Thymus (tissue), 11 donors: ENCODE results near the gene BMS1. TPM values are rescaled to one million over a fixed set of nuclear protein-coding genes. Genes with fewer than 3 reads are reported as not detected.
"Not testable (repeated sequence)": the region's sequence is repeated elsewhere in the genome, so short reads cannot be mapped to it uniquely, and the experiment has no call there.

Experiments used
- DNase-seq, 9 donors: peaks; one replicate each; pipeline ENCODE4 v3.0.0-alpha.2; 2013; ENCODE audit warnings: low spot score in 9 of 9, low read depth in 6 of 9, missing footprints in 1 of 9
- H3K27ac ChIP-seq, 2 donors: one replicate each; pipeline ENCODE4 v1.5.1; 2013; ENCODE audit warnings: control low read depth in 1 of 2, low read depth in 1 of 2, low read length in 1 of 2, mild to moderate bottlenecking in 1 of 2, moderate library complexity in 1 of 2
- H3K27me3 ChIP-seq, 2 donors: one replicate each; pipeline ENCODE4 v1.5.1; 2013; ENCODE audit warnings: low read length in 1 of 2; ENCODE audit not compliant: control insufficient read depth in 2 of 2, insufficient read depth in 1 of 2
- H3K36me3 ChIP-seq, 2 donors: one replicate each; pipeline ENCODE4 v1.5.1; 2013; ENCODE audit warnings: low read length in 1 of 2, mild to moderate bottlenecking in 1 of 2, moderate library complexity in 1 of 2; ENCODE audit not compliant: control insufficient read depth in 2 of 2, insufficient read depth in 2 of 2
- H3K4me1 ChIP-seq, 2 donors: one replicate each; pipeline ENCODE4 v1.5.1; 2013; ENCODE audit warnings: low read length in 2 of 2; ENCODE audit not compliant: control insufficient read depth in 2 of 2, insufficient read depth in 2 of 2
- H3K4me3 ChIP-seq, 2 donors: one replicate each; pipeline ENCODE4 v1.5.1; 2013; ENCODE audit warnings: low read length in 2 of 2, control low read depth in 1 of 2, mild to moderate bottlenecking in 1 of 2
- H3K9me3 ChIP-seq, 2 donors: one replicate each; pipeline ENCODE4 v1.5.1; 2013; ENCODE audit warnings: low read length in 1 of 2, mild to moderate bottlenecking in 1 of 2; ENCODE audit not compliant: control insufficient read depth in 2 of 2, insufficient read depth in 1 of 2
- WGBS: extraction: QIAGEN DNeasy Blood & Tissue Kit; methylation state at CpG from one replicate; pipeline ENCODE4 v1.1.7; 2013; 5-methylcytosine and 5-hydroxymethylcytosine counted together
- polyA plus RNA-seq: library from polyadenylated mRNA; stranded (reverse); fragments of 200-250 nt; gene quantifications from one replicate; pipeline ENCODE4 v1.2.3, GENCODE V29; 2013
- total RNA-seq: library from RNA; stranded (reverse); fragments of 120-200 nt; gene quantifications from one replicate; pipeline ENCODE4 v1.2.4, GENCODE V29; 2013
- donor health status: healthy.

Gene BMS1
- total and polyA plus RNA-seq, 2 donors, result 10.1 to 15.0 TPM

- peaks cover 0 to 2% of the 10 kb centered on the region in 2 donors for H3K9me3 ChIP-seq
- H3K27me3 ChIP-seq, result no peaks in the 10 kb centered on the region
- H3K4me1 ChIP-seq, result no peaks in the 10 kb centered on the region
- H3K27ac ChIP-seq, result no peak overlapping the region
- peaks cover 14% of the 10 kb centered on the region in 2 donors for H3K36me3 ChIP-seq
- H3K4me3 ChIP-seq, result no peak overlapping the region
- no peak for DNase-seq
- 98% methylated on average over 4 of the region's 4 CpGs for whole genome bisulfite sequencing
Observed at GRCh38 chr10:42809676-42810075, 27.1 kb downstream of the BMS1 start.

GRCh38 chr10:42812028-42812427, 29.4 kb downstream of the BMS1 start:
- peaks cover 10% of the 10 kb centered on the region in 2 donors for H3K36me3 ChIP-seq

GRCh38 chr10:42813989-42814687, 31.5 kb downstream of the BMS1 start:
- not testable (repeated sequence) for DNase-seq, H3K4me1 ChIP-seq, H3K27me3 ChIP-seq, H3K4me3 ChIP-seq, H3K27ac ChIP-seq, H3K9me3 ChIP-seq
- peaks cover 15 to 21% of the 10 kb centered on the region in 2 donors for H3K36me3 ChIP-seq
- WGBS, result 99% methylated on average over 5 of the region's 5 CpGs

More at GRCh38 chr10:42812028-42812427, 29.4 kb downstream of the BMS1 start:
- Histone ChIP-seq H3K27me3 (no peaks in the 10 kb centered on the region), H3K4me1 (no peaks in the 10 kb centered on the region), H3K9me3 (peaks cover 0 to 3% of the 10 kb centered on the region in 2 donors), H3K27ac (no peak overlapping the region), H3K4me3 (no peak overlapping the region)
- over 99% methylated on average over 4 of the region's 4 CpGs for WGBS
- no peak for DNase-seq

GRCh38 chr10:42816334-42816733, 33.7 kb downstream of the BMS1 start:
- H3K4me3 ChIP-seq, H3K4me1 ChIP-seq, H3K9me3 ChIP-seq, DNase-seq, H3K27ac ChIP-seq, H3K27me3 ChIP-seq: not testable (repeated sequence)
- 98% methylated on average over 5 of the region's 5 CpGs for WGBS
- peaks cover 23 to 27% of the 10 kb centered on the region in 2 donors for H3K36me3 ChIP-seq

- H3K27ac ChIP-seq, result no peak overlapping the region
- no peak for DNase-seq
- H3K9me3 ChIP-seq, result peaks cover 0 to 3% of the 10 kb centered on the region in 2 donors
- H3K27me3 ChIP-seq, result no peaks in the 10 kb centered on the region
- no peak overlapping the region for H3K4me3 ChIP-seq
- no peaks in the 10 kb centered on the region for H3K4me1 ChIP-seq
- peaks cover 23 to 27% of the 10 kb centered on the region in 2 donors for H3K36me3 ChIP-seq
- WGBS, result 98% methylated on average over 2 of the region's 2 CpGs
Observed at GRCh38 chr10:42816912-42817311, 34.3 kb downstream of the BMS1 start.

GRCh38 chr10:42817417-42817816, 34.8 kb downstream of the BMS1 start:
- H3K27me3 ChIP-seq, H3K4me1 ChIP-seq, H3K27ac ChIP-seq, H3K9me3 ChIP-seq, H3K4me3 ChIP-seq, DNase-seq: not testable (repeated sequence)
- 99% methylated on average over 3 of the region's 3 CpGs for WGBS
- H3K36me3 ChIP-seq, result peaks cover 23 to 27% of the 10 kb centered on the region in 2 donors

GRCh38 chr10:42826759-42827158, 44.2 kb downstream of the BMS1 start:
- 90% methylated on average over 6 of the region's 6 CpGs for WGBS
- peaks cover 20 to 38% of the 10 kb centered on the region in 2 donors for H3K36me3 ChIP-seq
- DNase-seq, result not testable (repeated sequence)

GRCh38 chr10:42827201-42827600, 44.6 kb downstream of the BMS1 start:
- 82% methylated on average over 6 of the region's 6 CpGs for WGBS
- Histone ChIP-seq H3K27ac (no peak overlapping the region), H3K9me3 (no peaks in the 10 kb centered on the region), H3K27me3 (no peaks in the 10 kb centered on the region), H3K36me3 (peaks cover 20 to 41% of the 10 kb centered on the region in 2 donors), H3K4me1 (no peaks in the 10 kb centered on the region), H3K4me3 (no peak overlapping the region)
- DNase-seq, result no peak

More at GRCh38 chr10:42826759-42827158, 44.2 kb downstream of the BMS1 start:
- H3K4me1 ChIP-seq, H3K27ac ChIP-seq, H3K27me3 ChIP-seq, H3K4me3 ChIP-seq, H3K9me3 ChIP-seq: not testable (repeated sequence)

- H3K36me3 ChIP-seq, result peaks cover 25 to 39% of the 10 kb centered on the region in 2 donors
- not testable (repeated sequence) for H3K4me3 ChIP-seq, H3K9me3 ChIP-seq, DNase-seq, H3K4me1 ChIP-seq, H3K27me3 ChIP-seq, H3K27ac ChIP-seq
- WGBS, result 90% methylated on average over 4 of the region's 4 CpGs
Observed at GRCh38 chr10:42828391-42828790, 45.8 kb downstream of the BMS1 start.
